Measurements from ENCODE around the gene MARS1.

- no peak for TF ChIP-seq POLR2A (IDR thresholded peaks at IDR 0.05)
- no peak for TF ChIP-seq CTCF (IDR thresholded peaks at IDR 0.05 in 4 of 5, conservative IDR thresholded peaks at IDR 0.05 in 1 of 5)
Measured at GRCh38 chr12:57516617-57517153, 28.8 kb downstream of the MARS1 start.

Measured in gastrocnemius medialis (tissue), 4 donors.